Hepatocyte (in vitro differentiated cells): ENCODE data around the gene RPL26. TPM values are rescaled to one million over a fixed set of nuclear protein-coding genes. Genes with fewer than 3 reads are reported as not detected.

Source experiments
- DNase-seq: peaks from one replicate; pipeline ENCODE4 v3.0.0-alpha.2; 2016; ENCODE audit warnings: low spot score
- H2AFZ ChIP-seq: fragments of 200-600 bp; sonication (generic); 2 replicates; pipeline ENCODE4 v1.6.0; 2016; ENCODE audit warnings: antibody characterized with exemption, mild to moderate bottlenecking
- H3K27ac ChIP-seq: fragments of 200-600 bp; sonication (generic); 2 replicates; pipeline ENCODE4 v1.5.1; 2016; ENCODE audit warnings: mild to moderate bottlenecking
- H3K27me3 ChIP-seq: fragments of 200-600 bp; sonication (generic); 2 replicates; pipeline ENCODE4 v1.6.1; 2016
- H3K36me3 ChIP-seq: fragments of 200-600 bp; sonication (generic); replicated peaks from 2 replicates; pipeline ENCODE4 v1.5.1; 2016; ENCODE audit warnings: low read depth; ENCODE audit not compliant: insufficient read depth
- H3K4me1 ChIP-seq: fragments of 200-600 bp; sonication (generic); 2 replicates; pipeline ENCODE4 v1.5.1; 2016; ENCODE audit warnings: mild to moderate bottlenecking, moderate library complexity; ENCODE audit not compliant: insufficient read depth
- H3K4me2 ChIP-seq: fragments of 200-600 bp; sonication (generic); 2 replicates; pipeline ENCODE4 v1.6.0; 2016
- H3K4me3 ChIP-seq: fragments of 200-600 bp; sonication (generic); 2 replicates; pipeline ENCODE4 v1.5.1; 2016; ENCODE audit warnings: mild to moderate bottlenecking
- H3K79me2 ChIP-seq: fragments of 200-600 bp; sonication (generic); 2 replicates; pipeline ENCODE4 v1.6.0; 2017; ENCODE audit warnings: mild to moderate bottlenecking
- H3K9me2 ChIP-seq: fragments of 200-600 bp; sonication (generic); replicated peaks from 2 replicates; pipeline ENCODE4 v1.6.0; 2017; ENCODE audit warnings: mild to moderate bottlenecking; ENCODE audit not compliant: insufficient read depth
- H3K9me3 ChIP-seq: fragments of 200-600 bp; sonication (generic); 2 replicates; pipeline ENCODE4 v1.5.1; 2016; ENCODE audit warnings: low read depth, mild to moderate bottlenecking
- H4K20me1 ChIP-seq: fragments of 200-600 bp; sonication (generic); 2 replicates; pipeline ENCODE4 v1.6.0; 2016; ENCODE audit warnings: mild to moderate bottlenecking; ENCODE audit not compliant: insufficient read depth, poor library complexity, severe bottlenecking
- CTCF ChIP-seq: fragments of 200-600 bp; sonication (generic); IDR thresholded peaks from 2 replicates; pipeline ENCODE4 v1.5.1; 2016; ENCODE audit warnings: antibody characterized with exemption, mild to moderate bottlenecking; ENCODE audit not compliant: poor library complexity
- EZH2 ChIP-seq: fragments of 200-600 bp; sonication (generic); IDR thresholded peaks from 2 replicates; pipeline ENCODE4 v1.6.1; 2016; ENCODE audit warnings: antibody characterized with exemption, mild to moderate bottlenecking, borderline replicate concordance
- EZH2phosphoT487 ChIP-seq: fragments of 200-600 bp; sonication (generic); IDR thresholded peaks from one replicate; pipeline ENCODE4 v1.6.1; 2018; ENCODE audit warnings: antibody characterized with exemption, mild to moderate bottlenecking, low read depth, moderate library complexity; ENCODE audit not compliant: unreplicated experiment, severe bottlenecking
- WGBS: methylation state at CpG from one replicate; pipeline ENCODE4 v1.1.6; 2016; ENCODE audit warnings: low lambda C conversion rate; ENCODE audit errors: missing lambda C conversion rate; 5-methylcytosine and 5-hydroxymethylcytosine counted together
- polyA plus RNA-seq: library from polyadenylated mRNA; unstranded; fragments of >200 nt; fragmentation: Nextera tagmentation; extraction: Ambion mirVana; gene quantifications from 2 replicates; pipeline ENCODE4 v1.2.1, GENCODE V29; 2016
- total RNA-seq: library from RNA; depleted of rRNA; stranded (reverse); fragments of >200 nt; gene quantifications from 2 replicates; pipeline ENCODE4 v1.2.3, GENCODE V29; 2014

Gene RPL26
- total and polyA plus RNA-seq, 2 experiments from 2014 or later, result 411 to 3,628 TPM

DNA sequence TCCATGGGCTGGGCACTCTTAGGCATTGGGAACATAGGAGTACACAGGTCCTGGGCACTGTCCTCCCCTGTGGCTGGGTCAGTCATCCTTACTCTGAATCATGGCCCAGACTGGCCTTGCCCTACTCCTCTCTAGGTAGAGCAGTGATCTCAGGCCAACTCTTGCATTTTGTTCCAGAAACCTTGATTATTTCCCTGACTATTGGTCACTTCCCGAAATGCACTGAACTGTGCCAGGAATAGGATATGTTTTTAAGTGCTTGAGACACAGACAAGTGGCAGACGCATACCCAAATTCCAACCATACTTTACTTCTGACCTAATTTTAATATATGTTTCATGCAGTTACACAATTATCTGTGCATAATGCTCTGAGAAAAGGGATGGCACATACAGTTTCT is 16.8 kb downstream of the RPL26 start:
- H3K27ac ChIP-seq, result no peak overlapping the region
- no peaks in the 10 kb centered on the region for H4K20me1 ChIP-seq
- H3K79me2 ChIP-seq, result no peaks in the 10 kb centered on the region
- no peaks in the 10 kb centered on the region for H3K4me1 ChIP-seq
- no peaks in the 10 kb centered on the region for H3K9me2 ChIP-seq
- no peak for DNase-seq
- TF ChIP-seq EZH2 (no peak), EZH2phosphoT487 (no peak), CTCF (no peak)
- H2AFZ ChIP-seq, result no peak overlapping the region
- no peaks in the 10 kb centered on the region for H3K27me3 ChIP-seq
- no peaks in the 10 kb centered on the region for H3K36me3 ChIP-seq
- no peaks in the 10 kb centered on the region for H3K9me3 ChIP-seq
- WGBS, result 74% methylated on average over 2 of the region's 2 CpGs
- no peak overlapping the region for H3K4me2 ChIP-seq
- H3K4me3 ChIP-seq, result no peak overlapping the region

- Histone ChIP-seq H3K79me2 (no peaks in the 10 kb centered on the region), H3K4me2 (no peak overlapping the region), H3K9me3 (no peaks in the 10 kb centered on the region), H3K27ac (no peak overlapping the region), H3K4me1 (peaks cover 3% of the 10 kb centered on the region), H3K36me3 (no peaks in the 10 kb centered on the region), H3K9me2 (no peaks in the 10 kb centered on the region), H3K27me3 (no peaks in the 10 kb centered on the region), H4K20me1 (no peaks in the 10 kb centered on the region), H3K4me3 (no peak overlapping the region), H2AFZ (no peak overlapping the region)
- 85% methylated on average over 1 of the region's 1 CpG for WGBS
- no peak for DNase-seq
- TF ChIP-seq EZH2, result no peak
- TF ChIP-seq EZH2phosphoT487, result no peak
- TF ChIP-seq CTCF, result no peak
Observed at GRCh38 chr17:8365143-8365542, 17.9 kb downstream of the RPL26 start.

DNA sequence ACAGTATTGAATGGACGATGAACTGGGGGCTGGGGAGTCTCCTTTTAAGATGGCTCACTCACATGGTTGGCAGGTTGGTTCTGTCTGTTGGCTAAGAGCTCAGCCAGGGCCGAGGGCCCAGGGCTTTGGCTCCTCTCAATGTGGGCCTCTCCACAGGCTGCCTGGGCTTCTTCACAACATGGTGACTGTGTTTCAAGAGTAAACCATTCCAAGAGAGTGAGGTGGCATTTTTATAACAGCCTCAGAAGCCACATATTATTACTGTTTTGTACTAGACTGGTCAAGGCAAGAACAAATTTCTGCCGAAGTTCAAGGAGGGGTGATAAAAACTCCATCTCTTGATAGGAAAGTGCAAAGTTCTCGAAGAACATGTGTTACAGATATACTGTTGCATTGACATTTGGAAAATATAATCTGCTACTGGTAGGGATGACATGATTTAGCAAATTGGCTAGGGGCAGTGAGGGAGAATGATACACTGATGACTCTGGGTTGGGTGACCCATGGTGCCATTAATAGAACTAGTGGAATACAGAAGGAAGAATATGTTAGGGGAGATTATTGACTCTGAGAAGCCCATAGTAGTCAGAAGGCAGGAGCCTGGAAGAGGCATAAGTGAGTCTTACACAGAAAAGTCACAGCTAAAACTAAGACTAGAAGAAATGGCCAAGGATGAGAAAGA is 20.2 kb downstream of the RPL26 start:
- H3K27ac ChIP-seq, result peak overlapping the region; percentile 69
- no peaks in the 10 kb centered on the region for H3K36me3 ChIP-seq
- no peaks in the 10 kb centered on the region for H3K9me3 ChIP-seq
- TF ChIP-seq EZH2, result no peak
- no peak for TF ChIP-seq EZH2phosphoT487
- no peak for TF ChIP-seq CTCF
- no peaks in the 10 kb centered on the region for H3K27me3 ChIP-seq
- DNase-seq, result no peak
- H4K20me1 ChIP-seq, result no peaks in the 10 kb centered on the region
- no peak overlapping the region for H2AFZ ChIP-seq
- H3K9me2 ChIP-seq, result no peaks in the 10 kb centered on the region
- no peak overlapping the region for H3K4me3 ChIP-seq
- 84% methylated on average over 4 of the region's 4 CpGs for WGBS
- no peak overlapping the region for H3K4me2 ChIP-seq
- H3K79me2 ChIP-seq, result no peaks in the 10 kb centered on the region
- H3K4me1 ChIP-seq, result peaks cover 5% of the 10 kb centered on the region
